Activated CD8-positive, alpha-beta memory T cell treated with anti-CD3 and anti-CD28 coated beads for 36 hours (primary cell): ENCODE results near the gene ASCL5. TPM values are rescaled to one million over a fixed set of nuclear protein-coding genes. Genes with fewer than 3 reads are reported as not detected.

Experiments used
- CTCF ChIA-PET: fragments of 350-600 bp; sonication (Branson Sonifier 250); formaldehyde crosslinking; loops from one replicate; lab custom pipeline; 2021; ENCODE audit warnings: antibody characterized with exemption; lab: Charles Lee
- POLR2A ChIA-PET: fragments of 350-600 bp; sonication (Branson Sonifier 250); formaldehyde crosslinking; loops from one replicate; lab custom pipeline; 2021; ENCODE audit warnings: antibody characterized with exemption; lab: Charles Lee
- total RNA-seq, 2 experiments: library from RNA; stranded (reverse); gene quantifications; one replicate each; pipeline ENCODE4 v1.2.3, GENCODE V29; 2021

ASCL5 gene
- total RNA-seq, 2 experiments from 2014 or later, result not detected

- CTCF ChIA-PET, result interaction anchor here (2.0 to 2.2 kb wide), 2 partner anchors 12 to 36 kb away, joined by 6 to 7 read pairs; no protein-coding TSS in a partner anchor
Observed at GRCh38 chr1:201155354-201155753, 28.4 kb upstream of the ASCL5 start.

DNA sequence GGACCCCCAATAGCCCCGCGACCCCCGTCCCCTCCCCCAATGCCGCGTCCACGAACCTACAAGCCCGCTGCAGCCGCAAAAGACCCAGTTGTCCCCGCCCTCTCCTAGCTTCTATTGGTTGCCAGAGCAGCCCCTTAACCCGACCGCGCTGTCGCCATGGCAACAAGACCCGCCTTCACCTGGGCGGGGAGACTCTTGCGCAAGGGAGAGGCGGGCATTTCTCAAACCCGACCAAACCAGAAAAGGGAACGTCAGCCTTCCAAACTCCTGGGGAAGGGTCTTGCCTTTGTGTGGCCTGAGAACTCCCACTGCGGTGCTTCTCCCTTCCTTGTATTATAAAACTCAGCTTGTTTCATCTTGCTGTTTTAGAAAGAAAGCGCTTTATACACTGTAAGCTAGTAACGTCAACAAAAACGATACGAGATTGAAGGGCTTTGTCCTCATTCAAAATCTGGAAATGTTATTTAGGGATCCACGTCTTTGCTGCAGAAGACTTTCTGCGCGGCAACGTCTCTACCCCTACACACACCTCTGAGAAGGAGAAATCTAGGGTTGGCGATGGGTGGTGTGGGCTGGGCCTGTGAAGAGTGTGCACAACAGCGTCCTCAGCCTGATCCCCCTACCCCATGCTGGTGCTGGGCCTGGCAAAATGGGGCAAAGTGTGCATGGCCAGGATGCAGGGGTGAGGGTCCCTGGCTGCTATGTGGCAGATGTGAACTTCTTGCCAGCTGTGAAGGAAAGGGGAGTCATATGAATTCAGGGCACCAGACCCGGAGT is 27.6 kb upstream of the ASCL5 start, which contains the start of gene TMEM9:
TMEM9 (minus strand) TSS at position 86 of the 777 bp plus-strand sequence. CDS start 551 bp downstream, outside the sequence.
- CTCF ChIA-PET, result interaction anchor here (0.7 to 2.2 kb wide), 6 partner anchors 13 to 135 kb away, joined by 3 to 8 read pairs (median 5); no protein-coding TSS in a partner anchor
- POLR2A ChIA-PET, result interaction anchor here (0.6 to 1.5 kb wide), 4 partner anchors 13 to 130 kb away, joined by 3 to 7 read pairs (median 4); no protein-coding TSS in a partner anchor

More at GRCh38 chr1:201155354-201155753, 28.4 kb upstream of the ASCL5 start:
- POLR2A ChIA-PET, result no interaction called here

- ChIA-PET POLR2A (interaction anchor here (0.5 to 1.5 kb wide), 6 partner anchors 14 to 235 kb away, joined by 3 to 7 read pairs (median 4); no protein-coding TSS in a partner anchor), CTCF (interaction anchor here (0.7 to 2.2 kb wide), 6 partner anchors 14 to 134 kb away, joined by 3 to 8 read pairs (median 5); no protein-coding TSS in a partner anchor)
Observed at GRCh38 chr1:201153474-201154388, 26.7 kb upstream of the ASCL5 start.

- ChIA-PET POLR2A (no interaction called here), CTCF (interaction anchor here (0.6 to 1.5 kb wide), 5 partner anchors 10 to 524 kb away, joined by 3 to 5 read pairs (median 4); no protein-coding TSS in a partner anchor)
Observed at GRCh38 chr1:201149400-201149799, 22.4 kb upstream of the ASCL5 start.

DNA sequence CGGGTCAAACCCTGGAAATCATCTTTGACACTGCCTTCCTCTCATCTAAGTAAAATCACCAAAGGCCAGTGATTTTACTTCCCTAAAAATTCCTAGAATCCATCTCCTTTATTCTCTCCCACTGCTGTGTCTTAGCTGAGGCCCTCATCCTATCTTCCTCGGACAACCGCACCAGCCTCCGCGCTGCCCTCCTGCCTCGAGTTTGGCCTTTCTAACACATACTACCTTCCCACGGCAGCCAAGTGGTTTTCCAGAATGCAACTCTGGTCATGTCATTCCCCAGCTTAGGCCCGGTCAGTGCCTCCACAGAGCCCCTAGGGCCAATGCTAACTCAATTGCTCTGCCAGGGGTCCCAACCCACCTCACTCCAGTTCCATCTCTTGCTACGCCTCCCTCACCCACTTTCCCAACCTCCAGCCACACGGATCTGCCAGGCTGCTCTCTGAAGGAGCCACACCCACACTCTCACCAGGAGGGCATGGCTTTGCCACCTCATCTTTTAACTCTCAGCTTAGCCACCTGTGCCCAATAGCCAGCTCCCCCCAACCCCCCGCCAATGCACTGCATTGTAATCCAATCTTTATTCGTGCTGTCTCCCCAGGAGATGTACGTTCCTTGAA is 20.5 kb upstream of the ASCL5 start:
- CTCF ChIA-PET, result interaction anchor here (1.1 to 1.3 kb wide), 2 partner anchors 29 to 51 kb away, joined by 3 to 7 read pairs; no protein-coding TSS in a partner anchor
- POLR2A ChIA-PET, result no interaction called here

DNA sequence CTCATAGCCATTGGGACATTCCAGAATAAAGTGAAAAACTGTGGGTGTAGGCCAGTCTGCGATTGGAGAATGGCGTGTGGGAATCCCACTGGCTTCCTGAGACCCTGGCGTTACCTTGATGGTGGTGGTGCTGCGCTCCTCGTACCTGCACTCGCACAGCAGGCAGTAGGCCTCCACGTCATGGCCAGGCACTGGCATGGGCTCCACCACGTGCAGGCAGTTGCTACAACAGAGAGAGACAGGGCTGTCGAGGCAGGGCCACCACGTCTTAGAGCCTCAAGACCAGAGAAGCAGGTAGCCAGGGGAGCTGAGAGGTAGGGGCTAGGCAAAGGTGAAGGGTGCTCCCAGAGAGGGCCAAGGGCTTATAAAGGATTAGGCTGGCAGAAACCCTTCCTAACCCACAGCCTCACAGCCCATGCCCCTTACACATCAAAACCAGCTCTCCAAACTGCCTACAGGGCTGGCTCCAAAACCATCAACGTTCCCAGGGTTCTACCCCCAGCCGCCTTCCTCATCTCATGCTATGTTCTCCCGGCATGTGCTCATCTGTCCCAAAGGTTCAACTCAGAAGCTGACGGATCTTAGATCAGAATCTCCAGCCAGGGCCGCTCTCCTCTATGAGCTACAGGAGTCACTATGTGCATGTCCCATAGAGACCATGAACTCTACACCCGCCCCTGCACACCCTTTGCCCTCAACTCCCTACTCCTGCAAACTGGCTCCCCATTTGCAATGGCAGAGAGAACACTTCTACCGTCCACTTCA is 19.8 kb upstream of the ASCL5 start:
- ChIA-PET POLR2A (no interaction called here), CTCF (interaction anchor here (1.1 to 1.3 kb wide), 2 partner anchors 28 to 51 kb away, joined by 3 to 7 read pairs; no protein-coding TSS in a partner anchor)

- ChIA-PET POLR2A (no interaction called here), CTCF (no interaction called here)
Observed at GRCh38 chr1:201145816-201146215, 18.8 kb upstream of the ASCL5 start.

DNA sequence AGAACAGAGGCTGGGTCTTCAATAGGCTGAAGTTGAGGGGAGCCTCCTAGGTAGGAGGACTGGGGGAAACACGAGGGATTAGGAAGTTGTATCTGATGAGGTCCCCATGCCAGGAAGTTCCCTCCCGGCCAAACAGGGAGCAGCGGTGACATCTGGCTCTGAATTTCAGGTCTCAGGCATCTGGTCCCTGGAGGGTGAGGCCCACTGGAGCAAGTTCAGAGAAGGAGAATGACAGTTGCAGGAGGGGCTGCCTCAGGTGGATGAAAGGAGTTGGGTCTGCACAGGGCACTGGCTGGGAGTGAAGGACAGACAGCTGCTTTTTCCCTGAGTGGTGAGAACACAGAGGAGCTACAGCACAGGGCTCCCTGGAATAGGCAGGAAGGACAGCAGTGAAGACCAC is 18.1 kb upstream of the ASCL5 start:
- CTCF ChIA-PET, result no interaction called here
- POLR2A ChIA-PET, result no interaction called here

GRCh38 chr1:201144701-201145100 is 17.7 kb upstream of the ASCL5 start:
- CTCF ChIA-PET, result no interaction called here
- POLR2A ChIA-PET, result no interaction called here

DNA sequence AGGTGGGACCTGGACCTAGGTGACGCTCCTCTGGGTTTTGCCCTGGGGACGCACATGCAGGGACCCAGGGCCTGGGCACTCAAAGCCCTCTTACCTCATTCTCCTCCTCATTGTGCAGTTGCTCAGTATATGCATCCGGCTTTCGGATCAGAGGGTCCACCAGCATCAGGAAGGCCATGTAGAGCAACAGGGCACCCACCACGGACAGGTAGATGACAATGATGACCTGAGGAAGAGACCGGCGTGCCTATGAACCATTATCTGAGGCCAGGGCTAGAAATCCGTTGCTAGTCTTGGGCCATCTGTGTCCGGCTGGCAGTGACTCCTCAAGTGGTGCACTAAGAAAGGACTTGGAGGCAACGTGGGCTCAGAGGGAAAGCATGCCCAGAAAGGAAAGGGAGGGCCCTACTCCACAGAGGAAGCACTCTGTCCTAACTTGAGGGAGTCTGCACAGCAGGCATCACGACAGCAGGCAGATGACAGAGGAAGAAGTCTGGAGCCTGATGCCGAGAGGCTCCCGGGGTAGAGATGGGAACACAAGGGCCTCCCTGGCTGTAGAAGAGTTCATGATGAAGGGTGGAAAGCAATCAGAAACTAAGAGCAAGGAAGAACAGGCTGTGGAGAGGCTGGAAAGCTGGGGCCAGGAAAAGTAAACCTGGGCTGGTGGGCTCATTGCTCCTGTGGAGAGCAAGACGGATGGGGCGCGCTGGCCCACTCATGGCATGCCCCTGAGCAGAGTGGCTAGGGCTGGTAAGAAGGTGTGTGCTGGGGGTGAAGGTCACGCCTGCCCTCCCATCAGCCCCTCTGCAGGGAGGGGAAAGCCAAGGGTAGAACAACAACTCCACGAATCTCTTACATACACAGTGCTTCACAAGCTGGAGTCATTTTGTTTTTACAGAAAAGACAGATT is 17.0 kb upstream of the ASCL5 start:
- POLR2A ChIA-PET, result no interaction called here
- CTCF ChIA-PET, result no interaction called here

- CTCF ChIA-PET, result no interaction called here
- POLR2A ChIA-PET, result no interaction called here
Observed at GRCh38 chr1:201142849-201143725, 16.1 kb upstream of the ASCL5 start.

DNA sequence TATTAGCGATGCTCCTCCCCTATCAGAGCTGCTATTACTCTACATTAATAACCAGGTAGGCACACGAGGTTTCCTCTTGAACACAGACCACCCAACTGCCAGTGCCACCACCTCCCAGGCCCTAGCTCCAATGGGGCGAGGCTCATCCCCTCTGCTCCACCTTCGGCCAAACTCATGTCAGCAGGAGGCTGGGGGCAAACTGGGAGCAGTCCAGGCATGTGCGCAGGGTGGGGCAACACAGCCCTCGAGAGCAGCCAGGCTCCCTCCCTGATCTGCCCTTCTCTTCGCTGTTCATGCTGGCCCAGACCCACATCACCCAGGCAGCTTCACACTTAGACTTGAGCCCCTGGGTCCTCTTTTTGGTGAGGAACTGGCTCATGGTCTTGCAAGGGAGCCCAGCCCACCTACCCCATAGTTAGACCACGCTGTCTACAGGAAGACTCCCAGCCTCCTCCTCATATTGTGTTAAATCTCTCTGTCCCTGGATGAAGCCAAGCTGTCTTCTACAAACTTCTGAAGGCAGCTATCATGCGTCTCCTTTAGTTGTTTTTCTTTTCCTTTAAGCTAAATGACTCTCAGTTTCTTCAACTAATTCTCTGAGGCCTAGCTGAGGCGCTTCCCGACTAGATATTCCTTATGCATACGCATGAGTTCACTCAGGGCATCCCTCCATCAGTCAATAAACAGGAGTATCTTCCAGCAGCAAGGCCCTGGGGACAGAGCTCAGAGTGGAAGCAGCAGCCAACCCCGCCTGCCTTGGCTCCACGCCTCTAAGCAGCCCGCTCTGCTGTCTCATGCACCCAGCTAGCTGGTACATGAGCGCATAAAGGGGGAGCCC is 15.2 kb upstream of the ASCL5 start:
- CTCF ChIA-PET, result interaction anchor here (0.6 to 1.4 kb wide), 3 partner anchors 23 to 379 kb away, joined by 3 read pairs; no protein-coding TSS in a partner anchor
- POLR2A ChIA-PET, result no interaction called here

GRCh38 chr1:201141418-201141817 is 14.4 kb upstream of the ASCL5 start:
- POLR2A ChIA-PET, result no interaction called here
- CTCF ChIA-PET, result interaction anchor here (1.2 to 1.4 kb wide), 2 partner anchors 22 to 81 kb away, joined by 3 read pairs; no protein-coding TSS in a partner anchor

DNA sequence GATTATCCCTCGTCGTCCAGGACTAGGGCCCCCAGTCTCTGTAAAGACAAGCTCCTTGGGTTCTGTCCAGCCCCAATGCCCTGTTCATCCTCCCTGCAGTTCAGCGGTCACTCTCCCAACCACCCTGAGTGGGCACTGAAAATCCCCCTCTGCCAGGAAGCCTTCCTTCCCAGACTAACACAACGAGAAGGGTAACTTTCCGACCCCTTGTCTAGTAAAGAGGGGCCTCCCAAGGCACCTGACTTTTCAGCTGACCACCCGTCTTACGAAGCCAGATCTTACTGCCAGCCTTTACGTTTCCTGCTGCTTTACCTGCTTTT is 13.9 kb upstream of the ASCL5 start:
- ChIA-PET POLR2A (no interaction called here), CTCF (interaction anchor here (0.6 to 1.4 kb wide), 4 partner anchors 18 to 169 kb away, joined by 3 read pairs; no protein-coding TSS in a partner anchor)

DNA sequence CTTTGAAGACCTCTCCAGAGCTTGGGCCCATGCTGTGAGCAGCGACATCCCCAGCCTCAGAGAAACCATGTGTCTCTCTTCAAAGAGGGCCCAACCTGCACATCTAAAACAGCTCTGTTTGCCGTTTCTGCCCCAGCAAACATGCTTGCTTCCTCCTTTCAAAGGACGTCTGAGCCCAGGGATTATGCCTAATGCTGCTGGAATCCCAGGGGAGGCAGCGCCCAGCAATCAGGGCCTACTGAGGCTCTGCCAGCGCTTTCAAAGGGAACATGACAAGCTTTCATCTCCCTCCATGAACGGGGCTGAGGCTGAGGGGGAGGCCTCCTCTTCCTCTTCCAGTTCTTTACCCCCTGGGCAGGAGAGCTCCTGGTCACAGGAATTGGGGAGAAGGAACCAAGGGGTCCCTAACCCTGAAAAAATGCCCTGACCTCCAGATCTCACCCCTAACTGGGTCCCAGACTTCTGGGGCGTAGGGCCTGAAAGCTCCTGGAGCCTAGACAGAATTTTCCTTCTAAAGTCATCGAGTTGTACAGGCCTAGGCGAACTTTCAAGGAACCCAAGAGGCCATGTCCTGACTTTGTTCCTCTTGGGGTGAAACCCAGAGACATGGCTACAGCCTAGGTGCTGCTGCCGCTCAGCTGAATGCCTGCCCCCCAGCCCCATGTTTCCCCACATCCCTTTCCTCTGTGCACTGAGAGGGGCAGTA is 13.4 kb upstream of the ASCL5 start:
- POLR2A ChIA-PET, result no interaction called here
- CTCF ChIA-PET, result interaction anchor here (0.6 to 1.4 kb wide), 3 partner anchors 18 to 169 kb away, joined by 3 read pairs; no protein-coding TSS in a partner anchor
